ENCODE results near the gene CLK1.

DNA sequence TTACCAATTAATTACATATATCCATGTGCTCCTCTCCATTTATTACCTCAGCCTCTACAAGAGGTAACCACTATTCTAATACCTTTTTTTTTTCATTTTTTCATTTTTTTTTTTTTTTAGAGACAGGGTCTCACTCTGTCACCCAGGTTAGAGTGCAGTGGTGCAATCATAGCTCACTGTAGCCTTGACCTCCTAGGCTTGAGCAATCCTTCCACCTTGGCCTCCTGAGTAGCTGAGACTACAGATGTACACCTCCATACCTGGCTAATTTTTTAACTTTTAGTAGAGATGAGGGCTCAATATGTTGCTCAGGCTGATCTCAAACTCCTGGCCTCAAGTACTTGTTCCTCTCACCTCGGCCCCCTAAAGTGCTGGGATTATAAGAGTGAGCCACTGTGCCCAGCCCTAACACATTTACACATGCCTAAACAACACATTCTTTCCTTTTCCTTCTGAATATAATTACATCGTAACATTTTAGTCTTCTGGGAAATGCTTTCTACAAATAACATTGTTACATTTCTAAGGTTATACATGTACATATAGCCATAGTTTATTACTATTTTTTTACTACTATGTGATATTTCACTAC lies 13.9 kb upstream of the CLK1 start:
- TF ChIP-seq, protein P1, sequence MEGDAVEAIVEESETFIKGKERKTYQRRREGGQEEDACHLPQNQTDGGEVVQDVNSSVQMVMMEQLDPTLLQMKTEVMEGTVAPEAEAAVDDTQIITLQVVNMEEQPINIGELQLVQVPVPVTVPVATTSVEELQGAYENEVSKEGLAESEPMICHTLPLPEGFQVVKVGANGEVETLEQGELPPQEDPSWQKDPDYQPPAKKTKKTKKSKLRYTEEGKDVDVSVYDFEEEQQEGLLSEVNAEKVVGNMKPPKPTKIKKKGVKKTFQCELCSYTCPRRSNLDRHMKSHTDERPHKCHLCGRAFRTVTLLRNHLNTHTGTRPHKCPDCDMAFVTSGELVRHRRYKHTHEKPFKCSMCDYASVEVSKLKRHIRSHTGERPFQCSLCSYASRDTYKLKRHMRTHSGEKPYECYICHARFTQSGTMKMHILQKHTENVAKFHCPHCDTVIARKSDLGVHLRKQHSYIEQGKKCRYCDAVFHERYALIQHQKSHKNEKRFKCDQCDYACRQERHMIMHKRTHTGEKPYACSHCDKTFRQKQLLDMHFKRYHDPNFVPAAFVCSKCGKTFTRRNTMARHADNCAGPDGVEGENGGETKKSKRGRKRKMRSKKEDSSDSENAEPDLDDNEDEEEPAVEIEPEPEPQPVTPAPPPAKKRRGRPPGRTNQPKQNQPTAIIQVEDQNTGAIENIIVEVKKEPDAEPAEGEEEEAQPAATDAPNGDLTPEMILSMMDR (conservative IDR thresholded peaks at IDR 0.05), result no peak
- no peak for TF ChIP-seq ZFX (IDR thresholded peaks at IDR 0.05)

Data from C4-2B (cell line).